Kasumi-1 (cell line): Measurements from ENCODE around the gene STAG3.
"Not testable (repeated sequence)": the region's sequence is repeated elsewhere in the genome, so short reads cannot be mapped to it uniquely, and the experiment has no call there.

Experiments used
- DNase-seq, 2 experiments: peaks; one replicate each; lab custom pipeline; 2025; lab: John Stamatoyannopoulos, UW

The STAG3 gene

DNA sequence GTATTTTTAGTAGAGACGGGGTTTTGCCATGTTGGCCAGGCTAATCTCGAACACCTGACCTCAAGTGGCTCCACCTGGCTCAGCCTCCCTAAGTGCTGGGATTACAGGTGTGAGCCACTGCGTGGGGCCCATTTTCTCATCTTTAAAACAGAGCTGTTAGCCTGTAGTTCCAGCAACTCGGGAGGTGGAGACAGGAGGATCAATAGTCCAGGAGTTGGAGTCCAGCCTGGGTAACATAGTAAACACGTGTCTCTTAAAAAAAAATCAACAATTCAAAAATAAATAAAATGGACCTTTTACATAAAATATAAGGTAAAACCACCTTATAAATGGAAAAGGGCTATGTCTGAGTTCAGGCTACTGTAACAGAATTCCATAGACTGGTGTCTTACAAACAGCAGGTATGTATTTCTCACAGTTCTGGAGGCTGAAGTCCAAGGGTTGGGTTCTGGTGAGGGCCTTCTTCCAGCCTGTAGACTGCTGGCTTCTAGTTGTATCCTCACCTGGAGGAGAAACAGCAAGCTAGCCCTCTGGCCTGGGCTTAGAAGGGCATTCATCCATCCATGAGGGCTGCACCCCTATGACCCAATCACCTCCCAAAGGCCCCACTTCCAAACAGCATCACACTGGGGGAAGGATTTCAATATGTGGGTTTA is 35.0 kb downstream of the STAG3 start:
- DNase-seq, result no peak

DNA sequence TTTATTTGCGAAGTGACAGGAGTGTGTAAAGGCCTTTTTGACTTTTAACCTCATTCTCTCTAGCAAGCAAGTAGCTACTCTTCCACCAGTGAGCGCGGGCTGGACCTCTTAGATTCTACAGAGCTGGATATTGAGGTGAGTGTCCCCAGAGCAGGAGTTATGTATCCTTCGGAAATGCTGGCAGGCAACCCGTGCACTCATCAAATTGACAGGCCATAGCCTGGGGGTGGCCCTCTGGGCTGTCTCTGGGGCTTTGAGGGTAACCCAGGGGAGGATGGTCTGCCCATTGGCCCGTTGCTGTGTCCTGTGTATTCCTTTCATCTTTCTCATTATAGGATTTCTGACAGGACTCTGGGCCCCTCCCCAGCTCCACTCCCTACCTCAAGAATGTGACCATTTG is 36.0 kb downstream of the STAG3 start:
- no peak for DNase-seq

DNA sequence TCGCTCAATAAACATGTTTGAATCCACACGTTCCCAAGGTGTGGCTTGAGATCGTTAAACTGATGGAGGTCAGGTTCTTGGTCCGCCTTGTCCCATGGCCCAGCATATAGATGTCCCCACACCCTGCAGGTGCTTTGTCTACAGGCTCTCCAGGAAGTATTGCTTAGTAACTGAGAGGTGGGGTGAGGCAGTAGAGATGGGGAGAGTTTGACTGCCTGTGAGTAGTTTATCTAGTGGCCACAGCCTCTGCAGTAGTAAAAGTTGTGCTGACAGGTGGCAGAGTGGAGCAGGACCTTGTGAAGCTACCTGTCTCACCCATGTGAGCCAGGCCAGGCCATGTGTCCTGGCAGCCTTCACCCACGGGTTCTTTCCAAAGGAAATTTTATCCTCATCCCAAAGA is 36.6 kb downstream of the STAG3 start:
- DNase-seq, result not testable (repeated sequence)

GRCh38 chr7:100215895-100216294 is 38.2 kb downstream of the STAG3 start:
- no peak for DNase-seq

GRCh38 chr7:100217934-100218333 is 40.2 kb downstream of the STAG3 start:
- not testable (repeated sequence) for DNase-seq

DNA sequence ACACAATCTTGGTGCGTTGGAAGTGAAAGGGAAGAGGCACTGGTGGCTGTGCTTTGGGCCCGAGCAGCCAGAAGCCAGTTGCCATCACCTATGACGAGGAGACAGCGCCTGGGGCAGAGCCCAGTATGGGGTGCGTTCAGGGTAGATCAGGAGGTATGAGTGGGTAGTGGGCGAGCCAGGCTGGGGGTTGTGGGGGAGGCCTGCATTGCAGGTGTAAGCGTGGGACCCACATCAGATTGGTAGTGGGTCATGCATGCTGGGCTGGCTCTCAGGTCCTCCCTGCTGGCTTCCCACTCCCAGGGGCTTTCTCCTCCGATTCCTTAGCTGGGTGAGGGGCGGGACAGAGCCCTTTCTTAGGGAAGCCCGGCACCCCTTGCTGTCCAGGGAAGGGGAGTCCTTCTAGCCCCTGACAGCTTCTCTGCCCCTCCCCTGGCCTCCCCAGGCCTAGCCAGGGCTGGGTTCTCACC is 41.6 kb downstream of the STAG3 start:
- no peak for DNase-seq

DNA sequence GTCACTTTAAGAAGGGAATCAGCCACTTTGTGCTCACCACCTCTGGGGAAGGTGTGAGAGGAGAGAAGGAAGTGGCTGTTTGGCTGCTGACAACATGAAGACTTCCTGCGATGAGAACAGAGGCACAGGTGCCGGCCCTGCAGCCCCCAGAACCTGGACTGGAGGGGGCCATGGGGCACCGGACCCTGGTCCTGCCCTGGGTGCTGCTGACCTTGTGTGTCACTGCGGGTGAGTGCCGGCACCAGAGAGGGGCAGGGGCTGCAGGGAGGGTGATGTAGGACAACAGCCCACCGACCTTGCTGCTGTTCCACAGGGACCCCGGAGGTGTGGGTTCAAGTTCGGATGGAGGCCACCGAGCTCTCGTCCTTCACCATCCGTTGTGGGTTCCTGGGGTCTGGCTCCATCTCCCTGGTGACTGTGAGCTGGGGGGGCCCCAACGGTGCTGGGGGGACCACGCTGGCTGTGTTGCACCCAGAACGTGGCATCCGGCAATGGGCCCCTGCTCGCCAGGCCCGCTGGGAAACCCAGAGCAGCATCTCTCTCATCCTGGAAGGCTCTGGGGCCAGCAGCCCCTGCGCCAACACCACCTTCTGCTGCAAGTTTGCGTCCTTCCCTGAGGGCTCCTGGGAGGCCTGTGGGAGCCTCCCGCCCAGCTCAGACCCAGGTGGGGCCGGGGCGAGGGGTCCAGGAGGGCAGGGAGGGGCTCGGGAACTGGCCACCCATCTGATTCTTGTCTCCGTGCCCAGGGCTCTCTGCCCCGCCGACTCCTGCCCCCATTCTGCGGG is 42.3 kb downstream of the STAG3 start, which contains the start of gene PVRIG:
PVRIG (plus strand) TSS at position 149 of the 785 bp plus-strand sequence; CDS start at position 171, 22 bp downstream.
- DNase-seq, result not testable (repeated sequence)

DNA sequence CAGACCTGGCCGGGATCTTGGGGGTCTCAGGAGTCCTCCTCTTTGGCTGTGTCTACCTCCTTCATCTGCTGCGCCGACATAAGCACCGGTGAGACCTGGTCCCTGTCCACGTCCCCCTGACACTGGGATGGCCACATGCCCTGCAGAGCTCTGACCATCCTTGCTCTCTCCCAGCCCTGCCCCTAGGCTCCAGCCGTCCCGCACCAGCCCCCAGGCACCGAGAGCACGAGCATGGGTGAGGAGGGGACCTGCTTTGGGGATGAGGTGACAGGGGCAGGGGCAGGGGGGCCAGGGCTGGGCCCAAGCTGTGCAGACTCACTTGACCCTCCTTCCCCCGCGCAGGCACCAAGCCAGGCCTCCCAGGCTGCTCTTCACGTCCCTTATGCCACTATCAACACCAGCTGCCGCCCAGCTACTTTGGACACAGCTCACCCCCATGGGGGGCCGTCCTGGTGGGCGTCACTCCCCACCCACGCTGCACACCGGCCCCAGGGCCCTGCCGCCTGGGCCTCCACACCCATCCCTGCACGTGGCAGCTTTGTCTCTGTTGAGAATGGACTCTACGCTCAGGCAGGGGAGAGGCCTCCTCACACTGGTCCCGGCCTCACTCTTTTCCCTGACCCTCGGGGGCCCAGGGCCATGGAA is 43.0 kb downstream of the STAG3 start:
- no peak for DNase-seq

- no peak for DNase-seq
These were observed 43.6 kb downstream of the STAG3 start for GRCh38 chr7:100221231-100221718.

GRCh38 chr7:100221767-100222444 is 44.2 kb downstream of the STAG3 start:
- DNase-seq, result no peak

- no peak for DNase-seq
These were observed 44.9 kb downstream of the STAG3 start for GRCh38 chr7:100222445-100223132.

- not testable (repeated sequence) for DNase-seq
These were observed 45.7 kb downstream of the STAG3 start for GRCh38 chr7:100223376-100223927.

GRCh38 chr7:100224891-100225290 is 47.2 kb downstream of the STAG3 start:
- not testable (repeated sequence) for DNase-seq

- not testable (repeated sequence) for DNase-seq
These were observed 57.1 kb downstream of the STAG3 start for GRCh38 chr7:100234660-100235317.

DNA sequence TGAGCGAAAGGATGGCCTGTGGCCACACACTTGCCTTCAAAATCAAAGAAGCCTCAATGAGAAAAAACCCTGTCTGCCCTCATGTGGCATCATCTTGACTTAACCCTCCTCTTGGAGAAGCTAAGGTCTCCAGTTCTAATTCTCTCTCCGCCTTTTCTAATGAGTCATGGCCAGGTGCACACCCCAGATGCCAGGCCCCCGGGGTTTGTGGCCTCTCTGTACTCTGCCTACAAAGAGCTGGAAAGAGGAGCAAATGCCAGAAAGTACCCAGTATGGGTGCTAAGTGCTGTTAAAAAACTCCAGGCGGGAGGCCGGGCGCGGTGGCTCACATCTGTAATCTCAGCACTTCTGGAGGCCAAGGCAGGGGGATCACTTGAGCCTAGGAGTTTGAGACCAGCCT is 62.3 kb downstream of the STAG3 start:
- not testable (repeated sequence) for DNase-seq

- DNase-seq, result not testable (repeated sequence)
These were observed 65.7 kb downstream of the STAG3 start for GRCh38 chr7:100243385-100243784.

DNA sequence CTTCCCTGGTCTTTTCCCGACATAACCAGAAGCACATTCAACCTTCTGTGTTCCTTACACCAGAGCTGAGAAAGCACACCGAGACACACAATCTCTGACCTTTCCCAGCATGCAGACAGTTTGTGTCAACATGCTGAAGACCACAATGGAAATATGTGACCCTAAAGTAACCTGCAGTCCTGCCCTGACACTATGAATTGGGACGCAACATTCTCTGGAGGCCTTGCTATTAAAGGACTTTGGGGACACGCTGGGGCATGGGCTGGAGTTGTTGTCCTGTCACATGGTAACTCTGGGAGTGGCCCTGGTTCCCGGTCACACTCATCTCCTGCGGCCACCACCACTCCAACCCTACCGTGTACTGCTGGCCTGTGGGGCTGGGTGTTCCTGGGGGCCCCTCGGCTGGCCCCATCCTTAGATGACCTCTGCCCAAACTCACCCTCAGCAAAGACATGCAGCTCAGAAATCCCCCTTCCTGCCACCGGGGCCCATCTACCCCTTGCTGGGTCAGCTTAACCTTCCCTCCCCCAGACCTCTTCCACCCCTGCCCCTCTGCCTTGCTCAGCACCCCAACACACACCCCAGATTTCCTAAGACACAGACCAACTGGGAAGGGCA is 67.4 kb downstream of the STAG3 start:
- not testable (repeated sequence) for DNase-seq

- not testable (repeated sequence) for DNase-seq
These were observed 68.6 kb downstream of the STAG3 start for GRCh38 chr7:100246121-100246864.

DNA sequence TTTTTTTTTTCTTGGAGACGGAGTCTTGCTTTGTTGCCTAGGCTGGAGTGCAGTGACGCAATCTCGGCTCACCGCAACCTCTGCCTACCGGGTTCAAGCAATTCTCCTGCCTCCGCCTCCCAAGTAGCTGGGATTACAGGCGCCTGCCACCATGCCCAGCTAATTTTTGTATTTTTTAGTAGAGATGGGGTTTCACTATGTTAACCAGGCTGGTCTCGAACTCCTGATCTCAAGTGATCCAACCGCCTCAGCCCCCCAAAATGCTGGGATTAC is 69.1 kb downstream of the STAG3 start:
- DNase-seq, result not testable (repeated sequence)
